Choroid plexus epithelial cell (primary cell): ENCODE results near the gene HIBADH.

Experiments used
- DNase-seq: peaks from one replicate; pipeline ENCODE4 v3.0.0-alpha.2; 2010; ENCODE audit warnings: low read depth
- H3K4me3 ChIP-seq: 2 replicates; pipeline ENCODE4 v1.5.1; 2011; ENCODE audit warnings: low read depth, mild to moderate bottlenecking, control low read depth, low read length, moderate library complexity
- TF ChIP-seq, protein P1 (sequence below): conservative IDR thresholded peaks from 2 replicates; pipeline ENCODE4 v1.5.1; 2011; ENCODE audit warnings: low read depth, mild to moderate bottlenecking, control low read depth, inconsistent platforms, low read length, moderate library complexity

HIBADH gene

GRCh38 chr7:27651702-27652101 is 11.0 kb downstream of the HIBADH start:
- TF ChIP-seq, protein P1, sequence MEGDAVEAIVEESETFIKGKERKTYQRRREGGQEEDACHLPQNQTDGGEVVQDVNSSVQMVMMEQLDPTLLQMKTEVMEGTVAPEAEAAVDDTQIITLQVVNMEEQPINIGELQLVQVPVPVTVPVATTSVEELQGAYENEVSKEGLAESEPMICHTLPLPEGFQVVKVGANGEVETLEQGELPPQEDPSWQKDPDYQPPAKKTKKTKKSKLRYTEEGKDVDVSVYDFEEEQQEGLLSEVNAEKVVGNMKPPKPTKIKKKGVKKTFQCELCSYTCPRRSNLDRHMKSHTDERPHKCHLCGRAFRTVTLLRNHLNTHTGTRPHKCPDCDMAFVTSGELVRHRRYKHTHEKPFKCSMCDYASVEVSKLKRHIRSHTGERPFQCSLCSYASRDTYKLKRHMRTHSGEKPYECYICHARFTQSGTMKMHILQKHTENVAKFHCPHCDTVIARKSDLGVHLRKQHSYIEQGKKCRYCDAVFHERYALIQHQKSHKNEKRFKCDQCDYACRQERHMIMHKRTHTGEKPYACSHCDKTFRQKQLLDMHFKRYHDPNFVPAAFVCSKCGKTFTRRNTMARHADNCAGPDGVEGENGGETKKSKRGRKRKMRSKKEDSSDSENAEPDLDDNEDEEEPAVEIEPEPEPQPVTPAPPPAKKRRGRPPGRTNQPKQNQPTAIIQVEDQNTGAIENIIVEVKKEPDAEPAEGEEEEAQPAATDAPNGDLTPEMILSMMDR, result no peak
- peak; percentile 73 for DNase-seq
- H3K4me3 ChIP-seq, result no peak overlapping the region

GRCh38 chr7:27650283-27650682 is 12.4 kb downstream of the HIBADH start:
- no peak overlapping the region for H3K4me3 ChIP-seq
- TF ChIP-seq, protein P1, result no peak
- DNase-seq, result no peak

DNA sequence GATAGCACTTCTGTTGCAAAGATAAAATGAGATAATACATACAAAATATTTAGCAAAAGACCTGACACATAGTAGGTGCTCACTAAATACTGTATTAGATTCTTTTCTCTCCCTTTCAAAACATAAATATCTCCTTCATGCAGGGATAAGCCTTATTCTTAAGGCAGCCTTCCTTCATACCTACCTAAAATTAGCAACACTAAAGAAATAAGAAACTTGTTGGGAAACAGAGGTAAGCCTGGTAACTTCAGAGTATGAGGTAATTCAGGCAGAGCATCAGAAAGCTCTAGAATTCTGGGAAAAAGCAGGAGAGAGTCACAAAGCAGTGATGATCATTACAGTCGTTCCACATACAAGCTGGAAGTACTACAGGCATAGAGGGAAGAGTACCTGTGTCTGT is 15.2 kb downstream of the HIBADH start:
- no peak for DNase-seq
- TF ChIP-seq, protein P1, result no peak
- no peak overlapping the region for H3K4me3 ChIP-seq

GRCh38 chr7:27647046-27647445 is 15.6 kb downstream of the HIBADH start:
- TF ChIP-seq, protein P1, result no peak
- peak; percentile 88 for DNase-seq
- H3K4me3 ChIP-seq, result no peak overlapping the region

DNA sequence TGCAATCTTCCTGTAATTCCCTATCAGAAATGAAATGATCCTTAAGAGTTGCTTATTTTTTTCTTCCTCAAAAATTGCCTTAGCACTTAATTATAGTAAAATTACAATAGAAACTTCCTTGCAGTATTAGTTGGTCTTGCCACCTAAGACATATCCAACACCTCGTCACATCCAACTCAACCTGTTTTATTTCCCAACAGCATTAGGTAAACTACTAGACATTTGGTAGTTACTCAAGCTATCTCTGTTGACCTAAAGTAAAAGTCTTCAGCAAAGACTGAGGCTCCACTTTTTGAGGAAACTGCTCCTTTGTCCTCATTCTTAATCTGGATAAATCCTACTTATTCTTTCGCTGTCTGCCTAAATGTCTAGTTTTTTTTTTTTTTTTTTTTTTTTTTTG is 20.4 kb downstream of the HIBADH start:
- H3K4me3 ChIP-seq, result no peak overlapping the region
- DNase-seq, result no peak
- TF ChIP-seq, protein P1, result no peak

DNA sequence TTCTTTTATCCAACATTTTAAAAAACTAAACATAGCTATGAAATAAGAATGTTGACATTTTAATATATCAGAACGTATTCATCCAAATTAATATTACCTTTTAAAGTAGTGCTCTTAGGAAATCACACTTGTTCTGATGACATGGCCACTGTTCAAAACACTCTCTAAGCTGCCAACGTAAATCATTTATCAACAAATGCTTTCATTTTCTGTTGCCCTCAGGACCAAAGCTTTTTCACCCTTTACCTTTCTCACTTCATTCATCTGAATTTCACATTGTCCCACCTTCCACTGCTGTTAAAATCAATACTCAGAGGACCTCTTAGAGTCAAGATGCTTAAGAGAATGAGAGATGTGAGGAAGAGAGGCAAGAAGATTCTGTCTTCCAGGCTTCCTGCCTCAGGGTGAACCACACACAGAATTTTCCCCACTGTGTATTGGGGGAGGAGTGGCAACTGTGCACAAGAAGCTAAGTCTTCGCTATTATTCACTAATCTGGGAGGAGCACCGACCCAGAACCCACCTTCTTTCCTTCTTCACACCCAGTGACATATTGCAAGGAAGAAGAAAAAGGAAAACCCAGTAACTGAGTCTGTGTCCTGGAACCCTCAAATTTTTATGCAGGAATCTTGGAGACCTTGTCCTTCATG is 21.0 kb downstream of the HIBADH start:
- TF ChIP-seq, protein P1, result no peak
- DNase-seq, result peak; percentile 41
- H3K4me3 ChIP-seq, result no peak overlapping the region

DNA sequence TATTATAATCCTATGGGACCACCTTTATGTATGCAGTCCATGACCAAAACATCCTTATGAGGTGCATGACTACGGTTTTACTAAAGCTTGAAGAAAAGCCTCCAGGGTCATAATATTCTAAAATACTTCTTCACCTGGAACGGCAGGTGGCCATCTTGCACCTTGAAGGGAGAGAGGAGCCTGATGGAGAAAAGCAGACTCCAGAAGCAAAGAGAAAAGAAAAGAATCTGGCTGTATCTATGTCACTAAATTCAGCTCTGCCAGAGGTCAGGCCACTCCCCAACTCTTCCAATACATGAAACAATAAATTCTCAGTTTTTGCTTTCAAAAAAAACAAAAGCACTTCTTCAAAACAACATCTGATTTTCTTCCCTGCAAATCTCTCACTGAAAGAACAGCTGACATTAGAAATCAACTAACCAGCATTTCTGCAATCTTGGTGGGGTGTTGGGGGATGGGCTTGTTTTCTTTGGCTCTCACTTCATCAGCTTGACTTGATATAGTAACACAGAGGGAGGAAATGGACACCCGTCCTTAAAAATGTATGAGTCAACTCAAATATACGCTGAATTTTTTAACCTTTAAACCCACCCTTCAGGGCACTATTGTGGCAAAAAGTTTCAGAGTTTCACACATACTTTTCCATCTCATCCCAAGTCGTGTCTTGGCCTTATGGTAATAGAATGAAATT is 21.7 kb downstream of the HIBADH start:
- H3K4me3 ChIP-seq, result no peak overlapping the region
- DNase-seq, result peak; percentile 94
- TF ChIP-seq, protein P1, result no peak
